ENCODE results near the gene OBSCN. TPM values are rescaled to one million over a fixed set of nuclear protein-coding genes. Genes with fewer than 3 reads are reported as not detected.

OBSCN gene
- total and polyA plus RNA-seq, 2 of the 13 experiments (the other 11 are each of a cell fraction or from before 2014, with no cell fraction given), result 0.20 TPM

GRCh38 chr1:228218513-228219244, 10.8 kb downstream of the OBSCN start (continued):
- TF ChIP-seq CERS6 (CRISPR knock-in tag; IDR thresholded peaks at IDR 0.05) (no peak), ZNF891 (CRISPR knock-in tag; IDR thresholded peaks at IDR 0.05) (no peak), ZBTB3 (CRISPR knock-in tag; IDR thresholded peaks at IDR 0.05; ENCODE audit: borderline replicate concordance, low read depth) (no peak), ARNT (IDR thresholded peaks at IDR 0.05) (no peak), ZFP82 (CRISPR knock-in tag; IDR thresholded peaks at IDR 0.05; ENCODE audit: borderline replicate concordance) (no peak)

- no peak overlapping the region for H2AFZ ChIP-seq (ENCODE audit: low read length)
- peaks cover 8% of the 10 kb centered on the region; the same call in 1 of the 2 replicates for H3K4me1 ChIP-seq (ENCODE audit: insufficient read depth, low read length)
- ATAC-seq, result no peak
- FAIRE-seq, result no peak
- H3K27me3 ChIP-seq (ENCODE audit: control insufficient read depth in 1 of 2, insufficient read depth in 2 of 2, low read length in 2 of 2), result peaks cover 3 to 40% of the 10 kb centered on the region in 2 experiments; a peak in 4 of 5 replicates
- no peak overlapping the region for H3K9ac ChIP-seq (ENCODE audit: insufficient read depth, low read depth, low read length)
- H3K36me3 ChIP-seq (replicated peaks in 1 of 2; ENCODE audit: control insufficient read depth in 1 of 2, insufficient read depth in 2 of 2, low read length in 2 of 2), result no peaks in the 10 kb centered on the region
- H4K20me1 ChIP-seq (ENCODE audit: insufficient read depth, low read length), result no peaks in the 10 kb centered on the region
- H3K9me3 ChIP-seq (ENCODE audit: low read length), result no peaks in the 10 kb centered on the region
- H3K79me2 ChIP-seq (ENCODE audit: insufficient read depth, low read length), result no peaks in the 10 kb centered on the region
- BruUV-seq (replicated peaks), result no TSS peak
- intact Hi-C loops (cut with micrococcal nuclease; ENCODE audit: unreplicated experiment), result no loop called here
- POLR2A ChIA-PET, result no interaction called here
- WGBS (ENCODE audit: low lambda C conversion rate), result 49% methylated on average over 11 of the region's 16 CpGs
- H3K27ac ChIP-seq (ENCODE audit: extremely low read length, insufficient read depth, low read length), result no peak overlapping the region
- CTCF ChIA-PET (ENCODE audit: low intra/inter-chr PET ratio, low total read pairs), result no interaction called here
- TF ChIP-seq FOSL2 (CRISPR knock-in tag; IDR thresholded peaks at IDR 0.05) (no peak), ZNF562 (CRISPR knock-in tag; IDR thresholded peaks at IDR 0.05; ENCODE audit: borderline replicate concordance) (no peak), ZNF788 (CRISPR knock-in tag; IDR thresholded peaks at IDR 0.05; ENCODE audit: borderline replicate concordance) (no peak), MNT (IDR thresholded peaks at IDR 0.05) (peak; percentile 55; the same call in 1 of the 2 replicates)
- H3K4me2 ChIP-seq (ENCODE audit: low read depth, low read length), result no peak overlapping the region
- H3K4me3 ChIP-seq (replicated peaks in 1 of 3; ENCODE audit: insufficient read depth in 1 of 3, low read depth in 2 of 3, low read length in 3 of 3), result no peak overlapping the region
- no peak for DNase-seq (ENCODE audit: low spot score)
- in situ Hi-C loops (cut with HindIII; ENCODE audit: extremely low pct_ligation_motif_present, low pct_unique_long_range_greater_than_20kb), result no loop called here
Measured at GRCh38 chr1:228219245-228219961, 11.6 kb downstream of the OBSCN start.
